ENCODE data around the gene RELA. TPM values are rescaled to one million over a fixed set of nuclear protein-coding genes. Genes with fewer than 3 reads are reported as not detected.
"Not testable (repeated sequence)": the region's sequence is repeated elsewhere in the genome, so short reads cannot be mapped to it uniquely, and the experiment has no call there.

RELA gene
- total RNA-seq (ENCODE audit: insufficient read depth, low replicate concordance), result 7.7 TPM

DNA sequence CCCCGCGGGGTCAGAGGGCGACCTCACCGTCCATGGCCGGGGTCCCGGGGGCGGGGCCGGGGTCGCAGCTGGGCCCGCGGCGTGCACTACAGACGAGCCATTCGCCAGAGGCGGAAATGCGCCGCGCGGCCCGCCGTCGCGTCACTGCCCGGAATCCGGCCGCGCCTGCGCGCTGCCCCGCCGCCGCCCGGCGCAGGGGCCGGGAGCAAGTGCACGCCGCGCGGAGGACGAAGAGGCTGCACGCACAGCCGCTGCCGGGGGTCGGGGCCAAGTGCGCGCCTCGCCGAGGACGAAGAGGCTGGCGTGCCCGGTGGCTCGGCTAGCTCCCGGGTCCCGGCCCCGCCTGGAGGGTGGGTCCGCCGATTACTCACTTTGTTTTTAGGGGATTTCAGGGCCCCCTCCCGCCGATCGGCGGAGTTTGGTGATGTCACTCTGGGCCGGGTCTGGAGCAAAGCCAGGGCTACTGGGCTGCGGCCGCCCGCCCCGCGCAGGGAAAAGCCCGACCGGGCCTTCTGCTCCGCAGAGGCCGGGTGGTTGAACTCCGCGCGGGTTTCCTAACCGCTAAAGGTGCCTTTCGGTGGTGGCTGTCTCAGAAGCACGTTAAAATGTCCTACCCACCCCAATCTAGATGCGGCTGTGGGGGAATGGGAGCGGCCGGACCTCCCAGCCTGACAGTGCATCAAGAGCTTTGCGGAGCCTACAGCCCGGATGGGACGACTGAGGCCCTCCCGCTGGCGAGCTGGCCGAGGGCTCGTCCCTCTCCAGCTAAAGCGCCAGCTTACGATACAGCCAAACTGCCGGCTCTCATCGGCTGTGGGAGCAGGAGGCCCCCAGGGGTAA is at the start of gene RELA:
TSS of gene RELA (minus strand) at position 118 of the 840 bp plus-strand sequence. CDS start at position 34, 84 bp downstream.
- DNase-seq (ENCODE audit: low spot score), result peak; percentile 94

GRCh38 chr11:65711785-65712632 is 49.3 kb upstream of the RELA start, which contains the start of gene KAT5:
Gene KAT5, plus strand, starts transcription at chr11:65712252. Its CDS starts 16 bp downstream, at chr11:65712268.
- DNase-seq (ENCODE audit: low spot score), result peak; percentile 99

DNA sequence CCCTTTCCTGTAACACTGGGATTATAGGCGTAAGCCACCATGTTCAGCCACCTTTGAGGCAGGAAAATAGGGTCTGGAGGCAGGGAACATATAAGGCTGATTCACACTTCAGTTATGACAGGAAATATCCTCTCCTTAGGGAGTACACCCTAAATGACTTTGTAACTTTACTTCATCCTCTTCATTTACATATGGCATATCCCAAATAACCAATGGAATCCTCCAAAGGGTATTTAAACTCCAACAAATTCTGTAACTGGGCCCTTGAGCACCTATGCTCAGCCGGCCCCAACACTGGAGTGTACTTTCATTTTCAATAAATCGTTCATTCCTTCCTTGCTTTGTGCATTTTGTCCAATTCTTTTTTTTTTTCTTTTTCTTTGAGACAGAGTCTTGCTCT is 47.7 kb upstream of the RELA start:
- no peak for DNase-seq (ENCODE audit: low spot score)

GRCh38 chr11:65709661-65710060 is 46.9 kb upstream of the RELA start:
- DNase-seq (ENCODE audit: low spot score), result peak; percentile 81

GRCh38 chr11:65708451-65708850 is 45.7 kb upstream of the RELA start:
- DNase-seq (ENCODE audit: low spot score), result no peak

GRCh38 chr11:65707002-65707401 is 44.3 kb upstream of the RELA start:
- DNase-seq (ENCODE audit: low spot score), result not testable (repeated sequence)

GRCh38 chr11:65706303-65706763 is 43.6 kb upstream of the RELA start:
- peak; percentile 33 for DNase-seq (ENCODE audit: low spot score)

DNA sequence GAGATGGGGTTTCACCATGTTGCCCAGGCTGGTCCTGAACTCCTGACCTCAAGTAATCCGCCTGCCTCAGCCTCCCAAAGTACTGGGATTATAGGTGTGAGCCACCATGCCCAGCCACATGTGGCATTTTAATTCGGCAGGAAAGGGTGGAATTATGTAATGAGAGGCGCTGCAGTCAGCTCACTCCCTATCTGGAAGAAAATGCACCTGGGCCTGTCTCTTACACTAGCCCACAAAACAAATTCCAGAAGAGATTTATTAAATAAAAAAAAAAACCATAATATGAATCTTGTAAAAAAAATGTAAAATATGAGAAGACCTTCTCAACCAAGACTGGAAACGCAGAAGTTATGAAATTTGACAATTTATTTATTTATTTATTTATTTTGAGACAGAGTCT is 41.1 kb upstream of the RELA start:
- DNase-seq (ENCODE audit: low spot score), result no peak

DNA sequence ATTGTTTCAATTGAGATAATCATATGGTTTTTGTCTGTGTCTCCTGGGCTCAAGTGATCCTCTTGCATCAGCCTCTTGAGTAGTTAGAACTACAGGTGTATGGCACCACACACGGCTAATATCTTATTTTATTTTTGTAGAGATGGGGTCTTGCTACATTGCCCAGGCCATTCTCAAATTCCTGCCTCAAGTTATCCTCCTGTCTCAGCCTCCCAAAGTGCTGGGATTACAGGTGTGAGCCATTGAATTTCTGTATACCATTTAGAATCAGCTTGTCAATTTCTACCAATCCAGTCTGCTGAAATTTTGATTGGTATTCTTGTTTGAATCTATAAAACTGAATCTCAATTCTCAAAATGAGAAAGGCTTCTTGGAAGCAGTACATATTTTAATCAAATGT is 39.0 kb upstream of the RELA start:
- no peak for DNase-seq (ENCODE audit: low spot score)

- DNase-seq (ENCODE audit: low spot score), result no peak
Observed at GRCh38 chr11:65700399-65700798, 37.7 kb upstream of the RELA start.

DNA sequence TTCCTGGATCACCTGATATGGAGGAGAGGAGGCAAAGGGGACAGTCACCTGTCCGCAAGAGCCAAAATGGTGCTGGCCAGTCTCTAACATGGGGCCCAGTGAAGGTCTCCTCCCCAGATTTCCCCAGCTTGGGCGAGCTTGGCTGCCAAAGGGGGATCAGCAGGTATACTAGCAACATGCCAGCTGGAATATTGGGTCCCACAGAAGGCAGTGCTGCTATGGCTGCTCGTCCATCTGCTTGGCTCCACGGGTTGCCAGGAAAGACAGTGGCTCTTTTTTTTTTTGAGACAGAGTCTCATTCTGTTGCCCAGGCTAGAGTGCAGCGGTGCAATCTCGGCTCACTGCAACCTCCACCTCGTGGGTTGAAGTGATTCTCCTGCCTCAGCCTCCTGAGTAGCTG is 36.6 kb upstream of the RELA start:
- DNase-seq (ENCODE audit: low spot score), result no peak

DNA sequence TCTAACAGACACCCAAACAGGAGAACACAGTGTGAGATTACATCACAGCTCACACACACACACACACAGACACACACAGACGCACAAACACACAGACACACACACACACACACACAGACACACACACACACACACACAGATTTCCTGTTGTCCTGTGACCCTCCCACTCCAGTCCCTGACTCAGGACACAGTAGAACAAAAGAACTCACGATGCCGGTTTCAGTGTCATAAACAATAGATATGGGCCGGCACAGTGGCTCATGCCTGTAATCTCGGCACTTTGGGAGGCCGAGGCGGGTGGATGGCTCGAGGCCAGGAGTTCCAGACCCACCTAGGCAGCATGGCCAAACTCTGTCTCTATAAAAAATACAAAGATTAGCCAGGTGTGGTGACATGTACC is 35.5 kb upstream of the RELA start:
- DNase-seq (ENCODE audit: low spot score), result no peak

- no peak for DNase-seq (ENCODE audit: low spot score)
Observed at GRCh38 chr11:65696802-65697552, 34.3 kb upstream of the RELA start.

- DNase-seq (ENCODE audit: low spot score), result no peak
Observed at GRCh38 chr11:65695459-65696241, 32.9 kb upstream of the RELA start.

- no peak for DNase-seq (ENCODE audit: low spot score)
Observed at GRCh38 chr11:65692367-65692766, 29.7 kb upstream of the RELA start.

GRCh38 chr11:65691847-65692246 is 29.1 kb upstream of the RELA start:
- DNase-seq (ENCODE audit: low spot score), result not testable (repeated sequence)

DNA sequence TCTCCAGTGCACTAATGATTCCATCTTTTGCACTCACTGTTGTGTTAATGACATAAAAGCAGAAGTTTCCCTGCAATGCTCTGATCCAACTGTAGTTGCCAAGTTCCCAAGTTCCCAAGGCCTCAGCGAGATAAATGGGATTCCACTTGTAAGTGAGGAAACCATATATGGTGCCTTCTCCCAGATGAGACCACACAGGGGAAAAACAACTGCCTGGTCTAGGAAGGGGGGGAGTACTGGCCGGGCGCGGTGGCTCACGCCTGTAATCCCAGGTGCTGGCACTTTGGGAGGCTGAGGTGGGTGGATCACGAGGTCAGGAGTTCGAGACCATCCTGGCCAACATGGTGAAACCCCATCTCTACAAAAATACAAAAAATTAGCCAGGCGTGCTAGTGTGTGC is 23.3 kb upstream of the RELA start:
- DNase-seq (ENCODE audit: low spot score), result no peak

- not testable (repeated sequence) for DNase-seq (ENCODE audit: low spot score)
Observed at GRCh38 chr11:65683480-65683879, 20.8 kb upstream of the RELA start.

DNA sequence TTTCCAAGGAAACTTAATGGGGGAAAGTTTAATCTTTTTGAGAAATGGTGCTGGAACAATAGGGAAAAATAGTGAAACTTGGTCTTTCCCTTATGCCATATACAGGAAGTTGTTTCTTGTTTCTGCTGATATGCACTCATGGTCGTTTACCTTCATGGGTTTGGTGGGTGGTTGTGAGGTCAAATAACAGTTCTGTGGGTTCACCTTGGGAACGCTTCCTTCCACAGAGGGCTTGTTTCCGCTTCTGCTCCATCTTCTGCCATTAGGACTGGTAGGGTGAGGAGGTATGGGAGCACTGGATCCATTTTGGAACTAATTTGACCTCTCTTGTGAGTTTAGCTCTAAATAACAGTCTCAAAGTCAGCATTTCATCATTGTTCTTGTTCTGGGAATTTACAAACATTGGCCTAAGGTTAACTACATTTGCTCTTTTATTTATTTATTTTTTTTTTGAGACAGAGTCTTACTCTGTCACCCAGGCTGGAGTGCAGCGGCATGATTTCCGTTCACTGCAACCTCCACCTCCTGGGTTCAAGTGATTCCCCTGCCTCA is 17.6 kb upstream of the RELA start:
- no peak for DNase-seq (ENCODE audit: low spot score)

- DNase-seq (ENCODE audit: low spot score), result no peak
Observed at GRCh38 chr11:65672982-65673381, 10.3 kb upstream of the RELA start.
